PC-9 (cell line): ENCODE measurements around the gene FKBP6. TPM values are rescaled to one million over a fixed set of nuclear protein-coding genes. Genes with fewer than 3 reads are reported as not detected.
A peak's percentile ranks its signal among the peaks of the same experiment; 100 is the strongest.
"Not testable (repeated sequence)": the region's sequence is repeated elsewhere in the genome, so short reads cannot be mapped to it uniquely, and the experiment has no call there.

Experiments used
- BruUV-seq: library from RNA; stranded (reverse); fragments of 400-500 nt; replicated peaks from 2 replicates; lab custom pipeline; 2021; lab: Mats Ljungman, UMichigan
- CTCF ChIA-PET: fragments of 300-600 bp; sonication (Branson Sonifier 250); formaldehyde crosslinking; loops from one replicate; lab custom pipeline; 2022; ENCODE audit warnings: antibody characterized with exemption; lab: Charles Lee
- POLR2A ChIA-PET: fragments of 300-600 bp; sonication (Branson Sonifier 250); formaldehyde crosslinking; loops from one replicate; lab custom pipeline; 2022; ENCODE audit warnings: antibody characterized with exemption; ENCODE audit not compliant: unreplicated experiment; lab: Charles Lee
- DNase-seq, 2 experiments: peaks; one replicate each; pipeline versions ENCODE4 v3.0.0 to v3.0.0-alpha.2; 2015 to 2022; ENCODE audit warnings: mixed read lengths in 1 of 2
- H2AFZ ChIP-seq: fragments of 200-600 bp; sonication (generic); 2 replicates; pipeline ENCODE4 v1.8.1; 2017; ENCODE audit warnings: antibody characterized with exemption
- H3F3A ChIP-seq: fragments of 200-600 bp; sonication (generic); 2 replicates; pipeline ENCODE4 v1.8.1; 2017; ENCODE audit warnings: antibody characterized with exemption, mild to moderate bottlenecking, low read depth; ENCODE audit not compliant: insufficient read depth
- H3K27ac ChIP-seq: fragments of 200-600 bp; sonication (generic); 2 replicates; pipeline ENCODE4 v1.6.1; 2016; ENCODE audit warnings: mixed run types
- H3K27me3 ChIP-seq: fragments of 200-600 bp; sonication (generic); 2 replicates; pipeline ENCODE4 v1.6.1; 2016; ENCODE audit warnings: low read depth, mixed run types; ENCODE audit not compliant: insufficient read depth
- H3K36me3 ChIP-seq: fragments of 200-600 bp; sonication (generic); 2 replicates; pipeline ENCODE4 v1.6.1; 2016; ENCODE audit warnings: low read depth, mixed run types
- H3K4me1 ChIP-seq: fragments of 200-600 bp; sonication (generic); replicated peaks from 2 replicates; pipeline ENCODE4 v1.6.1; 2016; ENCODE audit warnings: mixed run types; ENCODE audit not compliant: insufficient read depth
- H3K4me2 ChIP-seq: fragments of 200-600 bp; sonication (generic); 2 replicates; pipeline ENCODE4 v1.6.1; 2017; ENCODE audit warnings: mixed run types
- H3K4me3 ChIP-seq: fragments of 200-600 bp; sonication (generic); 2 replicates; pipeline ENCODE4 v1.6.1; 2016; ENCODE audit warnings: mixed run types
- H3K79me2 ChIP-seq: fragments of 200-600 bp; sonication (generic); 2 replicates; pipeline ENCODE4 v1.6.1; 2017; ENCODE audit warnings: low read depth, mixed run types
- H3K9me2 ChIP-seq: fragments of 200-600 bp; sonication (generic); 2 replicates; pipeline ENCODE4 v1.8.1; 2017; ENCODE audit warnings: mild to moderate bottlenecking; ENCODE audit not compliant: insufficient read depth
- H3K9me3 ChIP-seq: fragments of 200-600 bp; sonication (generic); 2 replicates; pipeline ENCODE4 v1.8.1; 2016; ENCODE audit warnings: low read depth; ENCODE audit not compliant: insufficient read depth
- H4K20me1 ChIP-seq: fragments of 200-600 bp; sonication (generic); 2 replicates; pipeline ENCODE4 v1.8.1; 2017; ENCODE audit not compliant: insufficient read depth
- CTCF ChIP-seq: fragments of 200-600 bp; sonication (generic); conservative IDR thresholded peaks from 2 replicates; pipeline ENCODE4 v1.6.1; 2017; ENCODE audit warnings: mixed run types, antibody characterized with exemption, mild to moderate bottlenecking, moderate library complexity
- EZH2 ChIP-seq: fragments of 200-600 bp; sonication (generic); IDR thresholded peaks from 2 replicates; pipeline ENCODE4 v1.8.0; 2017; ENCODE audit warnings: antibody characterized with exemption, low read depth
- intact Hi-C: fragments of 100-400 bp; cut with micrococcal nuclease; formaldehyde crosslinking; loops from one replicate; pipeline ENCODE4 v1.10.0; 2022; ENCODE audit not compliant: unreplicated experiment
- total RNA-seq: library from RNA; stranded (reverse); gene quantifications from 2 replicates; pipeline ENCODE4 v1.2.3, GENCODE V29; 2021

Gene FKBP6
- total RNA-seq, 1 experiment from 2014 or later = not detected

- intact Hi-C loops = loop anchor here (5.0 kb wide), 1 partner anchor 128 kb away; no protein-coding TSS in a partner anchor
- ChIA-PET CTCF (interaction anchor here (0.6 kb wide), 1 partner anchor 630 kb away, joined by 6 read pairs; no protein-coding TSS in a partner anchor), POLR2A (interaction anchor here (0.9 kb wide), 1 partner anchor 414 kb away, joined by 3 read pairs; the partner anchor contains the start of gene ABHD11)
- H3K9me2 ChIP-seq, H4K20me1 ChIP-seq, BruUV-seq, H3K9me3 ChIP-seq, H3K79me2 ChIP-seq, H3K4me3 ChIP-seq, H3K36me3 ChIP-seq, H3F3A ChIP-seq, H3K4me2 ChIP-seq, H3K27ac ChIP-seq, H3K27me3 ChIP-seq, H3K4me1 ChIP-seq, H2AFZ ChIP-seq: not testable (repeated sequence)
- TF ChIP-seq CTCF = peak; percentile 39; the same call in 1 of the 2 replicates
- DNase-seq = peak in 1 of 2 experiments; percentile 54
Measured at GRCh38 chr7:73324081-73324845, 3.7 kb upstream of the FKBP6 start.

- POLR2A ChIA-PET, intact Hi-C loops, H3K27me3 ChIP-seq, H3F3A ChIP-seq, H2AFZ ChIP-seq, H3K9me3 ChIP-seq, DNase-seq, H3K79me2 ChIP-seq, H3K4me2 ChIP-seq, CTCF ChIA-PET, H3K27ac ChIP-seq, H3K36me3 ChIP-seq, BruUV-seq, H3K4me3 ChIP-seq, H4K20me1 ChIP-seq, H3K4me1 ChIP-seq, H3K9me2 ChIP-seq: not testable (repeated sequence)
Measured at GRCh38 chr7:73325424-73325823, 2.5 kb upstream of the FKBP6 start.

DNA sequence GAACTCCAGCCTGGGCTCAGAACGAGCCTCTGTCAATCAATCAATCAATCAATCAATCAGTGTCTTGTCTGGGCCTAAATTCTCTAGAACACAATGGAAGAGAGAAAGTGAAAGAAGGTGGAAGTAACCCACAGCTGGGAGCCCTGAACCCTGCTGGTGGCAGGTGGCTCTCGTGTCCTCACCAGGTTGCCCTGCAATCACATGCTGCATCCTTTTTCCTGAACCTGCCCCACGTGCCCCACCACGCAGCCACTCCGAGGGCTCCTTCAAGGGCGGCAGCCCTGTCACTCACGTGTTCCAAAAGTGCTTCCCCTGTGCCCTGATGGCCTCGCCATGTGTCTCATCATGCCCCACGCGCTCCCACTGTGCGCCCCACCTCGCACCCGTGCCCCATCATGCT lies 512 bp upstream of the FKBP6 start:
- H3K4me1 ChIP-seq, H2AFZ ChIP-seq, H3K36me3 ChIP-seq, H3K4me3 ChIP-seq, intact Hi-C loops, POLR2A ChIA-PET, H3K27ac ChIP-seq, H4K20me1 ChIP-seq, H3K27me3 ChIP-seq, DNase-seq, H3K9me3 ChIP-seq, H3K9me2 ChIP-seq, H3F3A ChIP-seq, H3K4me2 ChIP-seq, H3K79me2 ChIP-seq, BruUV-seq: not testable (repeated sequence)
- CTCF ChIA-PET = interaction anchor here (0.6 kb wide), 1 partner anchor 45 kb away, joined by 7 read pairs; no protein-coding TSS in a partner anchor

- H3K4me1 ChIP-seq = no peaks in the 10 kb centered on the region
- H3K36me3 ChIP-seq = no peaks in the 10 kb centered on the region
- H4K20me1 ChIP-seq = no peaks in the 10 kb centered on the region
- H3K27me3 ChIP-seq = no peaks in the 10 kb centered on the region
- H3K4me2 ChIP-seq = no peak overlapping the region
- H2AFZ ChIP-seq = no peak overlapping the region
- no peaks in the 10 kb centered on the region for H3K79me2 ChIP-seq
- TF ChIP-seq EZH2 (no peak), CTCF (no peak)
- ChIA-PET POLR2A (no interaction called here), CTCF (no interaction called here)
- no peak overlapping the region for H3K4me3 ChIP-seq
- intact Hi-C loops = no loop called here
- DNase-seq = no peak
- no peak overlapping the region for H3K27ac ChIP-seq
- H3K9me2 ChIP-seq = no peaks in the 10 kb centered on the region
- BruUV-seq = no TSS peak
- H3K9me3 ChIP-seq = no peaks in the 10 kb centered on the region
- peaks cover 4% of the 10 kb centered on the region; the same call in 1 of the 2 replicates for H3F3A ChIP-seq
Measured at GRCh38 chr7:73328696-73329095, 735 bp downstream of the FKBP6 start.
